ENCODE measurements around the gene CCDC88C. TPM values are rescaled to one million over a fixed set of nuclear protein-coding genes. Genes with fewer than 3 reads are reported as not detected.

Gene CCDC88C
- total RNA-seq, 1 experiment from 2014 or later: 19.7 TPM

DNA sequence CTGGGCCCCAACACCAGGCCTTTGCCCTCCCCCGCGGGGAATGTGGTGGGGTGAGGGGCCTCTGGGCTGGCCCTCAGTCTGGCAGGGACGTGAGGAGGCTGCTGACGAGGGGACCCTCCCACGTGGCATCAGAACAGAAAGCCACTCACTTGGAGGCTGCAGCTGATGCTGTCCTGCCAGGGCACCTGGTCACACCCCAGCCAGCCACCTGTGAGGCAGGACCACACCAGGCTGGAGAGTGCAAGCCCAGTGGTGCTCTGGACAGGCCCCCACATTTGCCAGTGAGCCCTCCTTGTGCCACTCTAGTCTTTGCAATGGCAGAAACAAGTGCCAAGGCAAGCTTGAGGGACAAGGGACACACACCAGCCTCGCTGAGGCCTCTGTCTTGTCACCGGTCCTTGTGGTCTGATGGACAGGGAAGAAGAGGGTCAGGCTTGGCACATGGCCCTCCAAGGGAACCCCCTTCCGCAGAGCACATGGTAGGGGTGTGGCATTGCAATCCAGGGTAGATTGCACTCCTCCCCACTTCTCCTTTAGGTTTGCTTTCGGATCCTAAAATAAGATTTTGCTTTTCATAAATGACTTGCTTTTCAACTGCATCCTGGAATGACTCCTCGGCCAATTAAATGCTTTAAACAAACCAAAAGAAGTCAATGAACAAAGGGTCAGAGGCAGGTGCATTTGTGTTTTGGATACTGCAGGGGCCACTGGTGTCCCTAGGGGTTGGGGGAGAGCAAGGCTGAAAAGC is 53.7 kb downstream of the CCDC88C start:
- no peak overlapping the region for H2AFZ ChIP-seq (ENCODE audit: low read length)
- H4K20me1 ChIP-seq (ENCODE audit: low read length): no peaks in the 10 kb centered on the region
- H3K4me2 ChIP-seq (ENCODE audit: low read length): no peak overlapping the region
- intact Hi-C loops (cut with micrococcal nuclease): no loop called here
- peaks cover 46% of the 10 kb centered on the region for H3K79me2 ChIP-seq (ENCODE audit: low read length)
- ATAC-seq (no peak), DNase-seq (no peak)
- no peaks in the 10 kb centered on the region for H3F3A ChIP-seq (ENCODE audit: low read length, unreplicated experiment)
- no peaks in the 10 kb centered on the region for H3K9me2 ChIP-seq (replicated peaks; ENCODE audit: low read length)
- H3K4me3 ChIP-seq (ENCODE audit: low read length): no peak overlapping the region
- CTCF ChIA-PET: no interaction called here
- POLR2A ChIA-PET (ENCODE audit: unreplicated experiment): no interaction called here
- no peak overlapping the region for H3K9ac ChIP-seq (ENCODE audit: low read length)
- no peak overlapping the region for H3K27ac ChIP-seq (ENCODE audit: low read length)
- H3K27me3 ChIP-seq (ENCODE audit: low read length): no peaks in the 10 kb centered on the region
- peaks cover 11% of the 10 kb centered on the region for H3K4me1 ChIP-seq (ENCODE audit: insufficient read depth, low read length)
- no peaks in the 10 kb centered on the region for H3K36me3 ChIP-seq (ENCODE audit: low read depth, low read length)
- no peaks in the 10 kb centered on the region for H3K9me3 ChIP-seq (ENCODE audit: low read length)
- TF ChIP-seq EZH2phosphoT487 (IDR thresholded peaks at IDR 0.05; ENCODE audit: borderline replicate concordance, low read length) (no peak), EZH2 (IDR thresholded peaks at IDR 0.05; ENCODE audit: low read length, unreplicated experiment) (no peak)
- TF ChIP-seq, protein P1, sequence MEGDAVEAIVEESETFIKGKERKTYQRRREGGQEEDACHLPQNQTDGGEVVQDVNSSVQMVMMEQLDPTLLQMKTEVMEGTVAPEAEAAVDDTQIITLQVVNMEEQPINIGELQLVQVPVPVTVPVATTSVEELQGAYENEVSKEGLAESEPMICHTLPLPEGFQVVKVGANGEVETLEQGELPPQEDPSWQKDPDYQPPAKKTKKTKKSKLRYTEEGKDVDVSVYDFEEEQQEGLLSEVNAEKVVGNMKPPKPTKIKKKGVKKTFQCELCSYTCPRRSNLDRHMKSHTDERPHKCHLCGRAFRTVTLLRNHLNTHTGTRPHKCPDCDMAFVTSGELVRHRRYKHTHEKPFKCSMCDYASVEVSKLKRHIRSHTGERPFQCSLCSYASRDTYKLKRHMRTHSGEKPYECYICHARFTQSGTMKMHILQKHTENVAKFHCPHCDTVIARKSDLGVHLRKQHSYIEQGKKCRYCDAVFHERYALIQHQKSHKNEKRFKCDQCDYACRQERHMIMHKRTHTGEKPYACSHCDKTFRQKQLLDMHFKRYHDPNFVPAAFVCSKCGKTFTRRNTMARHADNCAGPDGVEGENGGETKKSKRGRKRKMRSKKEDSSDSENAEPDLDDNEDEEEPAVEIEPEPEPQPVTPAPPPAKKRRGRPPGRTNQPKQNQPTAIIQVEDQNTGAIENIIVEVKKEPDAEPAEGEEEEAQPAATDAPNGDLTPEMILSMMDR (conservative IDR thresholded peaks at IDR 0.05; ENCODE audit: low read depth, low read length): no peak
- no TSS peak for BruUV-seq (replicated peaks)

GRCh38 chr14:91361233-91361811 is 56.3 kb downstream of the CCDC88C start:
- ATAC-seq (no peak), DNase-seq (no peak)
- BruUV-seq (replicated peaks): no TSS peak
- H4K20me1 ChIP-seq (ENCODE audit: low read length): no peaks in the 10 kb centered on the region
- H2AFZ ChIP-seq (ENCODE audit: low read length): no peak overlapping the region
- H3K27ac ChIP-seq (ENCODE audit: low read length): no peak overlapping the region
- H3K9ac ChIP-seq (ENCODE audit: low read length): no peak overlapping the region
- no peaks in the 10 kb centered on the region for H3K27me3 ChIP-seq (ENCODE audit: low read length)
- no peaks in the 10 kb centered on the region for H3K9me3 ChIP-seq (ENCODE audit: low read length)
- H3K36me3 ChIP-seq (ENCODE audit: low read depth, low read length): no peaks in the 10 kb centered on the region
- no peak overlapping the region for H3K4me2 ChIP-seq (ENCODE audit: low read length)
- no peaks in the 10 kb centered on the region for H3K9me2 ChIP-seq (replicated peaks; ENCODE audit: low read length)
- ChIA-PET POLR2A (ENCODE audit: unreplicated experiment) (no interaction called here), CTCF (no interaction called here)
- no peak overlapping the region for H3K4me3 ChIP-seq (ENCODE audit: low read length)
- H3K79me2 ChIP-seq (ENCODE audit: low read length): peaks cover 19% of the 10 kb centered on the region
- H3K4me1 ChIP-seq (ENCODE audit: insufficient read depth, low read length): no peaks in the 10 kb centered on the region
- intact Hi-C loops (cut with micrococcal nuclease): no loop called here
- TF ChIP-seq, protein P1 (conservative IDR thresholded peaks at IDR 0.05; ENCODE audit: low read depth, low read length): no peak
- TF ChIP-seq EZH2phosphoT487 (IDR thresholded peaks at IDR 0.05; ENCODE audit: borderline replicate concordance, low read length) (no peak), EZH2 (IDR thresholded peaks at IDR 0.05; ENCODE audit: low read length, unreplicated experiment) (no peak)
- no peaks in the 10 kb centered on the region for H3F3A ChIP-seq (ENCODE audit: low read length, unreplicated experiment)

Measured in PC-3 (cell line).